CD14-positive monocyte (primary cell): ENCODE measurements around the gene JHY. TPM values are rescaled to one million over a fixed set of nuclear protein-coding genes. Genes with fewer than 3 reads are reported as not detected.

ENCODE experiments used
- DNase-seq, 3 donors: peaks; one replicate each; pipeline ENCODE4 v3.0.0-alpha.2; 2011 to 2022
- H2AFZ ChIP-seq: 2 replicates; pipeline ENCODE4 v1.6.0; 2012; ENCODE audit warnings: mild to moderate bottlenecking, low read depth, low read length, inconsistent platforms; ENCODE audit not compliant: insufficient read depth, poor library complexity, severe bottlenecking
- H3K27ac ChIP-seq, 2 donors: 1 replicate in 1 of 2; 2 replicates in 1 of 2; pipeline ENCODE4 v1.5.1; 2012 to 2013; ENCODE audit warnings: low read length in 2 of 2, control low read depth in 1 of 2, inconsistent platforms in 1 of 2, low read depth in 1 of 2, mild to moderate bottlenecking in 1 of 2
- H3K27me3 ChIP-seq, 2 donors: one replicate each; pipeline versions ENCODE4 v1.6.0 to v1.6.1; 2011 to 2013; ENCODE audit warnings: low read length in 2 of 2; ENCODE audit not compliant: control insufficient read depth in 2 of 2, insufficient read depth in 2 of 2
- H3K36me3 ChIP-seq, 2 donors: replicated peaks in 1 of 2; 1 replicate in 1 of 2; 2 replicates in 1 of 2; pipeline versions ENCODE4 v1.5.1 to v1.6.1; 2012 to 2013; ENCODE audit warnings: low read length in 2 of 2, control low read depth in 1 of 2, inconsistent platforms in 1 of 2, mild to moderate bottlenecking in 1 of 2; ENCODE audit not compliant: insufficient read depth in 2 of 2, control insufficient read depth in 1 of 2
- H3K4me1 ChIP-seq, 2 donors: 1 replicate in 1 of 2; 2 replicates in 1 of 2; pipeline versions ENCODE4 v1.5.1 to v1.6.1; 2012 to 2013; ENCODE audit warnings: low read length in 2 of 2, control low read depth in 1 of 2, inconsistent platforms in 1 of 2, mild to moderate bottlenecking in 1 of 2, moderate library complexity in 1 of 2; ENCODE audit not compliant: insufficient read depth in 2 of 2, control insufficient read depth in 1 of 2
- H3K4me2 ChIP-seq: replicated peaks from 2 replicates; pipeline ENCODE3; 2012; ENCODE audit warnings: low read length, moderate library complexity, mild to moderate bottlenecking; ENCODE audit not compliant: poor library complexity, severe bottlenecking; ENCODE audit errors: extremely low read depth
- H3K4me3 ChIP-seq, 3 experiments: fragments of 200-600 bp in 1 of 3; sonication (generic) in 1 of 3; replicated peaks in 1 of 3; 1 replicate in 2 of 3; 2 replicates in 1 of 3; pipeline ENCODE4 v1.5.1; 2011 to 2013; ENCODE audit warnings: low read length in 3 of 3, mild to moderate bottlenecking in 3 of 3, control low read depth in 2 of 3, low read depth in 2 of 3, inconsistent platforms in 1 of 3, moderate library complexity in 1 of 3
- H3K79me2 ChIP-seq: 2 replicates; pipeline ENCODE4 v1.6.0; 2012; ENCODE audit warnings: mild to moderate bottlenecking, control low read depth, inconsistent platforms, low read length, moderate library complexity; ENCODE audit not compliant: insufficient read depth
- H3K9ac ChIP-seq: 2 replicates; pipeline ENCODE4 v1.6.0; 2017; ENCODE audit warnings: low read length, mild to moderate bottlenecking; ENCODE audit not compliant: insufficient read depth, poor library complexity, severe bottlenecking
- H3K9me3 ChIP-seq, 2 donors: replicated peaks in 1 of 2; 1 replicate in 1 of 2; 2 replicates in 1 of 2; pipeline versions ENCODE4 v1.5.1 to v1.6.1; 2012 to 2013; ENCODE audit warnings: low read length in 2 of 2, control low read depth in 1 of 2; ENCODE audit not compliant: control insufficient read depth in 1 of 2, insufficient read depth in 1 of 2
- H4K20me1 ChIP-seq: 2 replicates; pipeline ENCODE4 v1.6.0; 2012; ENCODE audit warnings: mild to moderate bottlenecking, low read length, control low read depth, moderate library complexity; ENCODE audit not compliant: insufficient read depth
- H3K27ac Mint-ChIP-seq, 7 donors: one replicate each; pipeline ENCODE4 v1.8.0; 2020; ENCODE audit warnings: mild to moderate bottlenecking in 7 of 7, mixed read lengths in 7 of 7, moderate library complexity in 6 of 7, inconsistent platforms in 2 of 7
- H3K27me3 Mint-ChIP-seq, 3 donors: one replicate each; pipeline ENCODE4 v1.8.0; 2021 to 2022; ENCODE audit warnings: low read depth in 3 of 3, mild to moderate bottlenecking in 3 of 3, mixed read lengths in 3 of 3, moderate library complexity in 3 of 3, inconsistent platforms in 1 of 3
- H3K36me3 Mint-ChIP-seq, 2 donors: one replicate each; pipeline ENCODE4 v1.8.0; 2020; ENCODE audit warnings: mixed read lengths in 2 of 2, inconsistent platforms in 1 of 2, mild to moderate bottlenecking in 1 of 2
- H3K4me1 Mint-ChIP-seq: one replicate; pipeline ENCODE4 v1.8.0; 2020; ENCODE audit warnings: mild to moderate bottlenecking, mixed read lengths
- H3K4me3 Mint-ChIP-seq, 2 donors: one replicate each; pipeline ENCODE4 v1.8.0; 2020; ENCODE audit warnings: mild to moderate bottlenecking in 2 of 2, mixed read lengths in 2 of 2, moderate library complexity in 1 of 2
- H3K9me3 Mint-ChIP-seq, 7 donors: one replicate each; pipeline ENCODE4 v1.8.0; 2020 to 2022; ENCODE audit warnings: mixed read lengths in 7 of 7, mild to moderate bottlenecking in 6 of 7, moderate library complexity in 6 of 7, inconsistent platforms in 2 of 7
- WGBS: methylation state at CpG from one replicate; pipeline ENCODE4 v1.1.5; 2013; ENCODE audit warnings: missing lambda C conversion rate; ENCODE audit not compliant: insufficient coverage; 5-methylcytosine and 5-hydroxymethylcytosine counted together
- intact Hi-C, 2 donors: fragments of 100-400 bp; cut with micrococcal nuclease; formaldehyde crosslinking; loops; one replicate each; pipeline versions ENCODE4 v1.15.0 to v1.15.1; 2023
- polyA plus RNA-seq, 3 donors: library from polyadenylated mRNA; depleted of rRNA in 1 of 3; unstranded in 2 of 3; stranded (reverse) in 1 of 3; fragments of 300-500 nt in 2 of 3; fragments of >200 nt in 1 of 3; fragmentation: Illumina TruSeq in 2 of 3; gene quantifications; 1 replicate in 2 of 3; 2 replicates in 1 of 3; pipeline ENCODE4 v1.2.3, GENCODE V29; 2012 to 2021
- TF ChIP-seq, protein P1 (sequence below): fragments of 200-600 bp; IDR thresholded peaks from one replicate; pipeline ENCODE4 v1.8.0; 2022; ENCODE audit warnings: antibody characterized with exemption, mild to moderate bottlenecking

The JHY gene
- polyA plus RNA-seq, 3 donors, result 0.68 to 0.91 (median 0.89) TPM

DNA sequence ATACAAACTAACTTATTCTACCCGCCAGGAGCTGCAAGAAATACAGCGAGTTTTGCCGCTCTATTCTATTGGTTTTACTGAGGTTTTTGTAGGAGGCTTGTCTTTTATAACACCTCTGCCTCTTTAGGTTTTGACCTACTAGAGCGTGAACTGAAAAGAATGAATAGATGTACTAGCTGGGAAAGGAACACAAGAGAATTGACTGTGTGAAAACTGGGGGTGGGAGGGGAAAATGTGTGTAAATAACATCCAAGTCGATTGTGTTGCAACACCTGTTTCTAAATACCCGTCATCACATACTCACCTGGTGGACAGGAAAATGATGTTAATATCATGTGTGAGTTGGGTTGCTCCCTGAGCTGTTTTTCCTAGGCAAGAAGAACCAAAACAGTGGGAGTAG, 12.9 kb upstream of the JHY start:
- H3K9me3 Mint-ChIP-seq, result peaks cover 0 to 2% (median 0%) of the 10 kb centered on the region in 7 donors
- no peak overlapping the region for H2AFZ ChIP-seq
- peaks cover 7 to 10% of the 10 kb centered on the region in 2 donors for H3K4me1 ChIP-seq
- peak overlapping the region in 1 of 7 donors; percentile 18 for H3K27ac Mint-ChIP-seq
- H3K27me3 Mint-ChIP-seq, result peaks cover 0 to 2% (median 0%) of the 10 kb centered on the region in 3 donors
- H3K4me2 ChIP-seq, result no peak overlapping the region
- peaks cover 28 to 44% of the 10 kb centered on the region in 2 donors for H3K36me3 ChIP-seq
- no peaks in the 10 kb centered on the region for H3K27me3 ChIP-seq
- no peak overlapping the region for H3K4me3 Mint-ChIP-seq
- no peaks in the 10 kb centered on the region for H3K9me3 ChIP-seq
- peaks cover 18% of the 10 kb centered on the region for H3K4me1 Mint-ChIP-seq
- H3K79me2 ChIP-seq, result no peaks in the 10 kb centered on the region
- intact Hi-C loops, result no loop called here
- 100% methylated on average over 1 of the region's 6 CpGs for WGBS
- H3K27ac ChIP-seq, result no peak overlapping the region
- H3K9ac ChIP-seq, result no peak overlapping the region
- H3K4me3 ChIP-seq, result no peak overlapping the region
- no peaks in the 10 kb centered on the region for H4K20me1 ChIP-seq
- TF ChIP-seq, protein P1, sequence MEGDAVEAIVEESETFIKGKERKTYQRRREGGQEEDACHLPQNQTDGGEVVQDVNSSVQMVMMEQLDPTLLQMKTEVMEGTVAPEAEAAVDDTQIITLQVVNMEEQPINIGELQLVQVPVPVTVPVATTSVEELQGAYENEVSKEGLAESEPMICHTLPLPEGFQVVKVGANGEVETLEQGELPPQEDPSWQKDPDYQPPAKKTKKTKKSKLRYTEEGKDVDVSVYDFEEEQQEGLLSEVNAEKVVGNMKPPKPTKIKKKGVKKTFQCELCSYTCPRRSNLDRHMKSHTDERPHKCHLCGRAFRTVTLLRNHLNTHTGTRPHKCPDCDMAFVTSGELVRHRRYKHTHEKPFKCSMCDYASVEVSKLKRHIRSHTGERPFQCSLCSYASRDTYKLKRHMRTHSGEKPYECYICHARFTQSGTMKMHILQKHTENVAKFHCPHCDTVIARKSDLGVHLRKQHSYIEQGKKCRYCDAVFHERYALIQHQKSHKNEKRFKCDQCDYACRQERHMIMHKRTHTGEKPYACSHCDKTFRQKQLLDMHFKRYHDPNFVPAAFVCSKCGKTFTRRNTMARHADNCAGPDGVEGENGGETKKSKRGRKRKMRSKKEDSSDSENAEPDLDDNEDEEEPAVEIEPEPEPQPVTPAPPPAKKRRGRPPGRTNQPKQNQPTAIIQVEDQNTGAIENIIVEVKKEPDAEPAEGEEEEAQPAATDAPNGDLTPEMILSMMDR, result no peak
- peaks cover 27 to 42% of the 10 kb centered on the region in 2 donors for H3K36me3 Mint-ChIP-seq
- no peak for DNase-seq

DNA sequence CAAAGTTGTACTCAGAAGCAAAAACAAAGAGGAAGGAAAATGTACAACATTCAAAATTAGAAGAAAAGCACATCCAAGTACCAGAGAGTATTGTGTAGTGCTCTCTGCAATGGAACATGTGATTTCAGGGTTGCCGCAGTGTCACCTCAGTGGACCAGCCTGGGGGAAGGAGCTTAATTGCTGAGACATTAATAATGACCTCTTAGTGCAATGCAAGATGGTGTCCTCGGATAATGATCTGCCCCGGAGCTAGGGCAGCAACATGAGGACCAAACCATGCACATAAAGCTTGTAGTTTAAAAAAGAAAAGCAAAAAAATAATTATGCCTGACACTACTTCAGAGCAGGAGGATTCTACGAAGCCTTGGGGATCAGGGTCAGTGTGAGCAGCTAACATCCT, 11.3 kb upstream of the JHY start:
- WGBS, result no CpG with 5 or more reads among the region's 4 CpGs
- no peak overlapping the region for H3K4me3 Mint-ChIP-seq
- Histone ChIP-seq H3K4me2 (no peak overlapping the region), H3K9ac (no peak overlapping the region), H3K4me1 (no peaks in the 10 kb centered on the region), H3K27me3 (no peaks in the 10 kb centered on the region), H2AFZ (no peak overlapping the region), H3K36me3 (peaks cover 28 to 44% of the 10 kb centered on the region in 2 donors), H3K27ac (no peak overlapping the region), H3K79me2 (no peaks in the 10 kb centered on the region), H3K4me3 (no peak overlapping the region), H4K20me1 (no peaks in the 10 kb centered on the region), H3K9me3 (no peaks in the 10 kb centered on the region)
- H3K27me3 Mint-ChIP-seq, result peaks cover 0 to 2% (median 1%) of the 10 kb centered on the region in 3 donors
- peaks cover 0 to 2% (median 0%) of the 10 kb centered on the region in 7 donors for H3K9me3 Mint-ChIP-seq
- H3K4me1 Mint-ChIP-seq, result peaks cover 5% of the 10 kb centered on the region
- H3K27ac Mint-ChIP-seq, result no peak overlapping the region
- intact Hi-C loops, result no loop called here
- H3K36me3 Mint-ChIP-seq, result peaks cover 27 to 42% of the 10 kb centered on the region in 2 donors
- DNase-seq, result no peak
- TF ChIP-seq, protein P1, result no peak
